ENCODE results near the gene VMAC. TPM values are rescaled to one million over a fixed set of nuclear protein-coding genes. Genes with fewer than 3 reads are reported as not detected.
"Not testable (repeated sequence)": the region's sequence is repeated elsewhere in the genome, so short reads cannot be mapped to it uniquely, and the experiment has no call there.

The VMAC gene
- total RNA-seq, 4 donors from 2014 or later = 10.2 to 15.2 (median 10.8) TPM

DNA sequence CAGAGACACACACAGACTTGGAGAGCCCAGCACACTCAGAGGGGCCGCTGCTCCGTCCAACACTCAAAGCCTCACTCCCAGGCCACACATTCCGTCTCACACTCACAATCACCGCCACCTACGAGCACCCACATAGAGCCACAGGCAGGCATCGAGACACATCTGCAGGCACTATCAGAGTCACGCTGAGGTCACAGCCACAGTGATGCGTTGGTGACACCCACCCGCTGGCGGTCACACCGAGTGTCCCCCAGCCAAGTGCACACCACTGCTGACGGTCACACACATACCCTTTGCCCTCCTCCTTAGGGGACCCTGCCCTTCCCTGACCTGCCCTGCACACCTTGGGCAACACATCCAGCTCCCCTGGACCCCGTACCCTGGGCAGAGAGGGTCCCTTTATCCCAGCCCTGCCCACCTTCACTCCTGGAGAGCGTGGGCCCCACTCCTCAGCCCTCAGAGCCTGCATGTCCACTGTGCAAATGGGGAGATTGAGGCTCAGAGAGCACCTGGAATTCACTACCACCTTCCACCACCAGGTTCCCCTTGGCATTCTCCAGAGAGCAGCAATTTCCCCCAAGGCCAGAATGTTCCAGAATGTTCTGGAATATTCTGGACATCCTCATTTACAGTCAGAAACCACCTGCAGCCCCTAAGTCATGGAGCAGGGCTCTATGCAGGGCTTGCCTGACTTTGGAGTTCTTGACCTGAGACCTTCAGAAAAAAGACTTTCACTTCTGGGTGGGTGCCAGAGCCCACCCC, 39.8 kb upstream of the VMAC start:
- TF ChIP-seq, protein P1, sequence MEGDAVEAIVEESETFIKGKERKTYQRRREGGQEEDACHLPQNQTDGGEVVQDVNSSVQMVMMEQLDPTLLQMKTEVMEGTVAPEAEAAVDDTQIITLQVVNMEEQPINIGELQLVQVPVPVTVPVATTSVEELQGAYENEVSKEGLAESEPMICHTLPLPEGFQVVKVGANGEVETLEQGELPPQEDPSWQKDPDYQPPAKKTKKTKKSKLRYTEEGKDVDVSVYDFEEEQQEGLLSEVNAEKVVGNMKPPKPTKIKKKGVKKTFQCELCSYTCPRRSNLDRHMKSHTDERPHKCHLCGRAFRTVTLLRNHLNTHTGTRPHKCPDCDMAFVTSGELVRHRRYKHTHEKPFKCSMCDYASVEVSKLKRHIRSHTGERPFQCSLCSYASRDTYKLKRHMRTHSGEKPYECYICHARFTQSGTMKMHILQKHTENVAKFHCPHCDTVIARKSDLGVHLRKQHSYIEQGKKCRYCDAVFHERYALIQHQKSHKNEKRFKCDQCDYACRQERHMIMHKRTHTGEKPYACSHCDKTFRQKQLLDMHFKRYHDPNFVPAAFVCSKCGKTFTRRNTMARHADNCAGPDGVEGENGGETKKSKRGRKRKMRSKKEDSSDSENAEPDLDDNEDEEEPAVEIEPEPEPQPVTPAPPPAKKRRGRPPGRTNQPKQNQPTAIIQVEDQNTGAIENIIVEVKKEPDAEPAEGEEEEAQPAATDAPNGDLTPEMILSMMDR (IDR thresholded peaks at IDR 0.05) = no peak
- no peak for TF ChIP-seq POLR2A (IDR thresholded peaks at IDR 0.05)
- WGBS, 2 donors = 85 to 89% methylated on average over 14 of the region's 14 CpGs
- no peak for DNase-seq (ENCODE audit: low spot score in 2 of 2)
- intact Hi-C loops (cut with DNase I; ENCODE audit: low total_unique reads) = no loop called here
- H3K4me3 ChIP-seq (ENCODE audit: low read depth, poor library complexity, severe bottlenecking) = no peak overlapping the region

DNA sequence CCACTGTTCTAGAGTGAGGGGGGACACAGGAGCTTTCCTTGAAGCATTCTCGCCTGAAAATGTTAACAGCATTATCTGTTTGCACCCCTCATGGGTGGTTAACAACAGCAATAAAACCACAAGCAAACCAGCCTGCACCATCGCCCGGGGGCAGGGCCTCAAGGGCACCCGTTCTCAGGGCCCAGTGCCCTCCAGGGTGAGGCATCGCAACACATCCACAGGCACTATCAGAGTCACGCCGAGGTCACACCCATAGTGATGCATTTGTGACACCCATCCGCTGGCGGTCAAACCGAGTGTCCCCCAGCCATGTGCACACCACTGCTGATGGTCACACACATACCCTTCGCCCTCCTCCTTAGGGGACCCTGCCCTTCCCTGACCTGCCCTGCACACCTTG, 38.9 kb upstream of the VMAC start:
- 87 to 88% methylated on average over 8 to 11 of the region's 11 CpGs for WGBS, 2 donors
- H3K4me3 ChIP-seq (ENCODE audit: low read depth, poor library complexity, severe bottlenecking) = no peak overlapping the region
- no peak for DNase-seq (ENCODE audit: low spot score in 2 of 2)
- TF ChIP-seq POLR2A (IDR thresholded peaks at IDR 0.05) = no peak
- TF ChIP-seq, protein P1 (IDR thresholded peaks at IDR 0.05) = no peak
- intact Hi-C loops (cut with DNase I; ENCODE audit: low total_unique reads) = no loop called here

DNA sequence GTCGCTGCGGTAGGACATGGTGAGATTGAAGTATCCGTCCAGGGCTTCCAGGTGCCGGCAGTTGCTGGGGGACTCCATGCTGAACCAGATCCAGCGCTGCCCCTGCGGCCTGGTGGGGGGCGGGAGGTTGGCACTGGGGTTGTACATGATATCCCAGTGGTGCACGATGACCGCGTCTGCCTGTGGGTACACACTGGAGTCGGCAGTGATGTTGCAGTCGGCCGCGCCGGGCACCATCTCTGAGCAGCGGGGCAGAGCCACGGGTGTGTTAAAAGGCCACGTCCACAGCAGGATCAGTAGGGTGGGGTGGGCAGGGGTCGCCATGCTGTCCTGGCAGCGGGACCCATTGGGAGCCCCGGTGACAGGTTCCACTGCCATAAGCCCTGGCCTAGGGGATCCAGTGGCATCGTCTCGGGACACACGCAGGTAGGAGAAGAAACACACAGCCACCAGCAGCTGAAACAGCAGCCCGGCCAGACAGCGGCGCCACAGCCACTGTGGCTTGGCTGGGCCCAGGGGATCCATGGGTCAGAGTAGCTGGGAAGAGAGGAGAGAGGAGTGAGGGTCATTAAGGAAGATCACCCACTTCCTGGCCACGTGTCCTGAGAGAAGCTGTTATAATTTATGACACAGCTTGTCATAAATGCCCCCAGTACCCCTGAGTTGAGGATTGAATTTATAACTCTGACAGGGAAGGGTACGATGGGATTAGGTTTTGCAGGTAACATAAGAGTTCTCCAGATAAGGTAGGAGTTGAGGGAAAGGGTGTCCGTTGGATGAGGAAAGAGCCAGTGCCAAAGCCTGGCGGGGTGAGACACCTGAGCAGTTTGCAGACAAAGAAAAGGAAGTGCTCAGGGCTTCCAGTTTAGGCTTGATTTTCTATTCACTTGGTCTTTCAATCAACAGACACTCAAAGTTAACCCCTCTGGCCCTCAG, 37.2 kb upstream of the VMAC start:
- no peak overlapping the region for H3K4me3 ChIP-seq (ENCODE audit: low read depth, poor library complexity, severe bottlenecking)
- DNase-seq (ENCODE audit: low spot score in 2 of 2) = no peak
- TF ChIP-seq, protein P1 (IDR thresholded peaks at IDR 0.05) = no peak
- TF ChIP-seq POLR2A (IDR thresholded peaks at IDR 0.05) = no peak
- intact Hi-C loops (cut with DNase I; ENCODE audit: low total_unique reads) = no loop called here
- WGBS, 2 donors = 82 to 91% methylated on average over 28 to 31 of the region's 31 CpGs

DNA sequence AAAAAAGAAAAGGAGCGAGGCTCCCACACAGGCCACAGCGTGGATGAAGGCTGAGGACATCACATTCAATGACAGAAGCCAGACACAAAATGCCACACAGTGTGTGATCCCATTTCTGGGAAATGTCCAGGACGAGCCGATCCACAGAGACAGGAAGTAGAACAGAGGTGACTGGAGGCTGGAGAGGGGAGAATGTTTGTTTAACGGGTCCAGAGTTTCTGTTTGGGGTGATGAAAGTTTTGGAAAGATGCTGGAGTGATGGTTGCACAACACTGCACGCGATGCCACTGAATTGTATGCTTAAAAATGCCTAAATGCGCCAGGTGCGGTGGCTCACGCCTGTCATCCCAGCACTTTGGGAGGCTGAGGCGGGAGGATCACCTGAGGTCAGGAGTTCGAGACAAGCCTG, 33.7 kb upstream of the VMAC start:
- TF ChIP-seq, protein P1 (IDR thresholded peaks at IDR 0.05) = peak in 1 of 3 donors; percentile 37
- no peak for TF ChIP-seq POLR2A (IDR thresholded peaks at IDR 0.05)
- WGBS, 2 donors = 76 to 82% methylated on average over 12 of the region's 12 CpGs
- DNase-seq (ENCODE audit: low spot score in 2 of 2) = no peak
- H3K4me3 ChIP-seq (ENCODE audit: low read depth, poor library complexity, severe bottlenecking) = no peak overlapping the region
- intact Hi-C loops (cut with DNase I; ENCODE audit: low total_unique reads) = no loop called here

DNA sequence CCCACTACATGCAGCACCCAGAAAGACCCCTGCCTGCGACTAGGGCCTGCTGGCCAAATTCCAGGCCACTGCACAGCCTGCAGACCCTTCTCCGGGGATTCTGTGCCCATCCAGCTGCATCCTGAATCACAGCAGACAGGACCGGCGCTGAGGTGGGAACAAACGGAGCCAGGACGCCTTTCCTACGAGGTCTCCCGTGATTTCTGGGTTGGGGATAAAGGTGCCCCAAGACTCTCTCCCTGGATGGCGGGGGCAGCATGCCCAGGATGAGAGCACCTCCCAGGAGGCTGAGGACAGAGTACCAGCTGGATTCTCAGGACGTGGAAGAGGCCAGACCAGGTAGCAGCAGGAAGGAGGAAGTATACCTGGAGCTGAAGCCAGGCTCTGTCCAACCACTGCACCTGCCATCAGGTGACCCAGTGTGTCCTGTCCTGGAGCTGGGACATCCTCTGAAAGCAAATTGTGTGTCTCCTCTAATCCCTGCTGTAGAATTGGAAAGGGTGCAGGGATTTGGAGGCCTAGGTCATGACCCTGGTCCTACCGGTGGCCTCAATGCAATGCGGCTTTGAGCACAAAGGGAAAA, 31.0 kb upstream of the VMAC start:
- intact Hi-C loops (cut with DNase I; ENCODE audit: low total_unique reads) = no loop called here
- TF ChIP-seq, protein P1 (IDR thresholded peaks at IDR 0.05) = no peak
- no peak for TF ChIP-seq POLR2A (IDR thresholded peaks at IDR 0.05)
- H3K4me3 ChIP-seq (ENCODE audit: low read depth, poor library complexity, severe bottlenecking) = no peak overlapping the region
- no peak for DNase-seq (ENCODE audit: low spot score in 2 of 2)
- 92 to 93% methylated on average over 12 of the region's 12 CpGs for WGBS, 2 donors

DNA sequence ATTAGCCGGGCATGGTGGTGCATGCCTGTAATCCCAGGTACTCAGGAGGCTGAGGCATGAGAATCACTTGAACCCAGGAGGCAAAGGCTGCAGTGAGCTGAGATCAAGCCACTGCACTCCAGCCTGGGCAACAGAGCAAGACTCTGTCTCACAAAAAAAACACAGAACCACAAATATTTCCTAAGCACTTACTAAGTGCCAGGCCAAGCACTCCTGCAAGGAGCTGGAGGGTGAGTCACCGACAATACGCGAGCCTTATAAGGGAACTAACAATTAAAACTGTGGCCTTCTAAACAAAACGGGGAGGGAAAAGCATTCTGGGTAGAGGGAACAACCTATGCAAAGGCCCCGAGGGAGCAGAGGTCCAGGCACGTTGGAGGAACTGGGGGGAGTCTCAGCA, 30.2 kb upstream of the VMAC start:
- intact Hi-C loops (cut with DNase I; ENCODE audit: low total_unique reads); H3K4me3 ChIP-seq (ENCODE audit: low read depth, poor library complexity, severe bottlenecking); DNase-seq (ENCODE audit: low spot score in 2 of 2): not testable (repeated sequence)
- WGBS, 2 donors = 70 to 82% methylated on average over 7 of the region's 7 CpGs

Measured in lower leg skin (tissue), 4 donors.